Muscle layer of colon (tissue), 2 donors: ENCODE data around the gene ERVV-1.
"Not testable (repeated sequence)": the region's sequence is repeated elsewhere in the genome, so short reads cannot be mapped to it uniquely, and the experiment has no call there.

Source experiments
- H3K27ac ChIP-seq: one replicate; pipeline ENCODE4 v1.7.0; 2013; ENCODE audit warnings: low read depth, mild to moderate bottlenecking, low read length, moderate library complexity
- H3K27me3 ChIP-seq, 2 donors: one replicate each; pipeline ENCODE4 v1.7.0; 2013; ENCODE audit warnings: low read length in 2 of 2, mild to moderate bottlenecking in 2 of 2; ENCODE audit not compliant: insufficient read depth in 2 of 2, control insufficient read depth in 1 of 2
- H3K36me3 ChIP-seq: one replicate; pipeline ENCODE4 v1.7.0; 2013; ENCODE audit warnings: mild to moderate bottlenecking, low read length; ENCODE audit not compliant: insufficient read depth
- H3K4me1 ChIP-seq: one replicate; pipeline ENCODE4 v1.7.0; 2013; ENCODE audit warnings: mild to moderate bottlenecking, low read length; ENCODE audit not compliant: insufficient read depth
- H3K4me3 ChIP-seq, 2 donors: one replicate each; pipeline ENCODE4 v1.7.0; 2013; ENCODE audit warnings: low read length in 2 of 2, low read depth in 1 of 2, mild to moderate bottlenecking in 1 of 2, moderate library complexity in 1 of 2
- H3K9ac ChIP-seq: one replicate; pipeline ENCODE4 v1.7.0; 2013; ENCODE audit warnings: low read length
- H3K9me3 ChIP-seq: one replicate; pipeline ENCODE4 v1.7.0; 2013; ENCODE audit warnings: mild to moderate bottlenecking, low read length
- donor health status: abdominal sarcoma.
- donor health status: Adenocarcinoma of cecum.

The ERVV-1 gene

DNA sequence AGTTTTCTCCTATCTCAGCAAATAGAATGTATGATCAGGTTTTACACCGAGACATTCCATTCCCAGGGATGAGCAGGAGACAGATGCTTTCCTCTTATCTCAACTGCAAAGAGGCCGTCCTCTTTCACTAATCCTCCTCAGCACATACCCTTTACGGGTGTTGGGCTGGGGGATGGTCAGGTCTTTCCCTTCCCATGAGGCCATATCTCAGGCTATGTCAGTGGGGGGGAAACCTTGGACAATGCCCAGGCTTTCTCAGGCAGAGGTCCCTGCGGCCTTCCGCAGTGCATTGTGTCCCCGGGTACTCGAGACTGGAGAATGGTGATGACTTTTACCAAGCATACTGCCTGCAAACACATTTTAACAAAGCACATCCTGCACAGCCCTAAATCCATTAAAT lies 14.6 kb downstream of the ERVV-1 start:
- H3K9me3 ChIP-seq, H3K36me3 ChIP-seq, H3K4me3 ChIP-seq, H3K4me1 ChIP-seq, H3K27me3 ChIP-seq, H3K9ac ChIP-seq, H3K27ac ChIP-seq: not testable (repeated sequence)

- no peak overlapping the region for H3K9ac ChIP-seq
- no peak overlapping the region for H3K27ac ChIP-seq
- H3K27me3 ChIP-seq = peaks cover 0 to 3% of the 10 kb centered on the region in 2 donors
- peaks cover 7% of the 10 kb centered on the region for H3K9me3 ChIP-seq
- no peaks in the 10 kb centered on the region for H3K36me3 ChIP-seq
- no peak overlapping the region for H3K4me3 ChIP-seq
- H3K4me1 ChIP-seq = no peaks in the 10 kb centered on the region
These were observed 20.3 kb downstream of the ERVV-1 start for GRCh38 chr19:53034054-53034453.

DNA sequence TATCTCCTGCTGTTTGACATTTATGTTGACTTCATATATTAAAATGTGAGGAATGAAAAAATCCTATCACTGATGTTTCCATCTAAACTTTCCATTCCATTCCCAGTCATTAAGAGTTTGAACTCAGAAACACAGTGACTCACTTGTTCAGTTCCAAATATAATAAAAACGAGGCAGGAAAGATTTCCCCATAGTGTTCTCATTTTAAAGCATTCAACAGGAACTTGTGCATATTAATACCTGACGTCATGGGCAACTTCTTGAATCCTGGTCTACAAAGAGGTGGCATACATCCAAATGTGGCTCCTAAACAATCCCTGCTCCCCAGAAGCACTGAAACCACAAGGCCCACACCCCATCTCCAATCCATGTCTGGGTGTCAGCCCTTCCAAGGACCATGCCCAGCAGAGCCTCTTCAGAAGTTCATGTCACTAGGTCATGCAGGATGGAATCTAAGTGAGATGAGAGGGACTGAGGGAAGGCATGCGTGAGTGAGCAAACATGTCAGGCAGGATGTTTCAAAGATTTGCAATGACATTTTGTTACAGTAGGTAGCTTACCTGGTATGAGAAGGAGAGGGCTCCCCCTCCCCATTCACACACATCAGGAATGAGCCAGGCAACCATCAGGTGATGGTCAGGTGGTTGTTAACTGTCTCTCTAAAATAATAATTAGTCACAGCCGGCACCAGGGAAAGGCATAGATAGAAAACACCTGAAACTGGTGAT lies 21.4 kb downstream of the ERVV-1 start:
- no peaks in the 10 kb centered on the region for H3K4me1 ChIP-seq
- no peak overlapping the region for H3K4me3 ChIP-seq
- H3K27me3 ChIP-seq = peaks cover 0 to 7% of the 10 kb centered on the region in 2 donors
- H3K27ac ChIP-seq = no peak overlapping the region
- H3K9me3 ChIP-seq = peaks cover 7% of the 10 kb centered on the region
- no peak overlapping the region for H3K9ac ChIP-seq
- H3K36me3 ChIP-seq = no peaks in the 10 kb centered on the region

DNA sequence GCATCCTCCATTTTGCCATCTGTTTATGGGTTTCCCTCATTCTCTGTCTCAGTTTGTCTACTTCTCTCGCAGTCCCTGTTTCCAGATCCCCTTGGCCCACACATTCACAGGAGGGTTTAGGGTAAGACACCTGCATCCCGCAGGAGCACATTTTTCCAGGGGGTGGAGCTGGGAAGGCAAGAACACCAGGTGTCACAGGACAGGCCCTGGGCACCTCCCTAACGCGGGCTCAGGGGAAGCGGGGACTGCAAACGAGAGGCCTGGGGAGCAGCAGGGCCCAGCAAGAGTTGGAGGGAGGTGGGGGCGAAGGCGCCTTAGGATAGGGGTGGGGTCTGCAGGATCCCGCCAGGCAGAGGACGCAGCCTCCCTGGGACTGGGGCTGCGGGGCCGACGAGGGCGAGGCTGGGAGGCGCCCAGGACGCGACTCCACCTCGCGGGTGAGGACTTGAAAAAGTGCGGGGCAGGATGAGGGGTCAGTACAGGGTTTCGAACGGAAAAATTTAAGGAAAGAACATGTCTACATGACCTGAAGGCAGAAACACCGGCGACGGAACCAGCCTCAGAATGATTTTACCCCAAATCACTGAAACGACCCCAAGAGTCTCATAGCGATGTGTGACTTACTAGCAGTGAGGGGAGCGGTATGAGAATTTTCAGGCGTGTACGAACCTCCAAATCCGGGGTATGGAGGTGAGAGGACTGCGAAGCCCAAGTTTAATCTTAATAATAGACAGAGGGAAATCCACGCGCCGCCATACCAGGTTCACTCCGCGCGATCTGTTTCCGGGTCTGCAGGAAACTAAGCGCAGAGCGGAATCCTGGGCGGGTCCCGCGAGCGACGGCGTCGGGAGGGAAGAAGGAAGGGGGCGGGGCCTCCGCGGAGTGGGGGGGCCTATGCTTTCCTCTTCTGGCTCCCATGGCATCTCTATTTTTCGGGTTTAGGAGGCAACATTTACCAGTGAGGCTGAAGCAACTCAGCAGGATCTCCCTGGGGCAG lies 23.7 kb downstream of the ERVV-1 start:
- no peaks in the 10 kb centered on the region for H3K4me1 ChIP-seq
- H3K27ac ChIP-seq = no peak overlapping the region
- H3K27me3 ChIP-seq = peaks cover 0 to 7% of the 10 kb centered on the region in 2 donors
- peak overlapping the region in 1 of 2 donors; percentile 33 for H3K4me3 ChIP-seq
- H3K9me3 ChIP-seq = peaks cover 7% of the 10 kb centered on the region
- no peaks in the 10 kb centered on the region for H3K36me3 ChIP-seq
- H3K9ac ChIP-seq = no peak overlapping the region

GRCh38 chr19:53041366-53041765 lies 27.6 kb downstream of the ERVV-1 start:
- Histone ChIP-seq H3K9me3 (peaks cover 7% of the 10 kb centered on the region), H3K4me3 (no peak overlapping the region), H3K9ac (no peak overlapping the region), H3K4me1 (no peaks in the 10 kb centered on the region), H3K36me3 (no peaks in the 10 kb centered on the region), H3K27me3 (peaks cover 0 to 7% of the 10 kb centered on the region in 2 donors), H3K27ac (no peak overlapping the region)

DNA sequence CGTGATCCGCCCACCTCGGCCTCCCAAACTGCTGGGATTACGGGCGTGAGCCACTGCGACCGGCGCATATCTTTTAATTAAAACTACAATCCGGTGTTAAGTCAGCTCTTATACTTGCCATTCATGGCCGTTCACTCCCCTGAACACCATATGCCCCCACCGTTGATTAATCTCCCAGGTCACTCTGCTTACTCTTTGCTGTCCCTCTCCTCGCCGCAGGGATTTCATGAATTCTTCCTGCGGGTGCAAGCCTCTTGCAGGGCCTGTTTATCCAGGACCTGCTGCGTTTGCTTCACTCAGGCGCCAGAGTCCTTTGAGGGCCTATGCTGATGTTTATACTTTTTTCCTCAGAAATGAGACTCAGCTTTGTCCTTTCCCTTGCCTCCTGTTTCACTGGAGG lies 31.8 kb downstream of the ERVV-1 start:
- H3K36me3 ChIP-seq = no peaks in the 10 kb centered on the region
- no peak overlapping the region for H3K4me3 ChIP-seq
- H3K27ac ChIP-seq = no peak overlapping the region
- H3K4me1 ChIP-seq = no peaks in the 10 kb centered on the region
- no peaks in the 10 kb centered on the region for H3K27me3 ChIP-seq
- no peaks in the 10 kb centered on the region for H3K9me3 ChIP-seq
- no peak overlapping the region for H3K9ac ChIP-seq

- H3K4me3 ChIP-seq = no peak overlapping the region
- H3K9ac ChIP-seq = no peak overlapping the region
- H3K9me3 ChIP-seq = no peaks in the 10 kb centered on the region
- no peaks in the 10 kb centered on the region for H3K4me1 ChIP-seq
- no peak overlapping the region for H3K27ac ChIP-seq
- H3K27me3 ChIP-seq = no peaks in the 10 kb centered on the region
- no peaks in the 10 kb centered on the region for H3K36me3 ChIP-seq
These were observed 33.7 kb downstream of the ERVV-1 start for GRCh38 chr19:53047379-53047778.

DNA sequence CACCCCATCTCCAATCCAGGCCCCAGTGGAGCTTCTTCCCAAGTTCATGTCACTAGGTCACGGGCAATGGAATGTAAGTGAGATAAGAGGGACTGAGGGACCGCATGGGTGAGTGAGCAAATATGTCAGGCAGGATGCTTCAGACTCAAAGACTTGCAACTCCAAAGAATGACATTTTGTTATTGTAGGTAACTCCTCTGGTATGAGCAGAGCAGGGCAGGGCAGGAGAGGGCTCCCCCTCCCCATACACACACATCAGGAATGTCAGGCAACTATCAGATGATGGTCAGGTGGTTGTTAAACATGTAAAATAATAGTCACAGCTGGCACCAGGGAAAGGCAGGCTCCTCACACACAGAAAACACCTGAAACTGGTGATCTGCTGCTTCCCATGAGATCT lies 41.4 kb downstream of the ERVV-1 start:
- Histone ChIP-seq H3K36me3 (no peaks in the 10 kb centered on the region), H3K27me3 (peaks cover 7 to 20% of the 10 kb centered on the region in 2 donors), H3K9me3 (no peaks in the 10 kb centered on the region), H3K9ac (no peak overlapping the region), H3K27ac (no peak overlapping the region), H3K4me3 (no peak overlapping the region), H3K4me1 (no peaks in the 10 kb centered on the region)

DNA sequence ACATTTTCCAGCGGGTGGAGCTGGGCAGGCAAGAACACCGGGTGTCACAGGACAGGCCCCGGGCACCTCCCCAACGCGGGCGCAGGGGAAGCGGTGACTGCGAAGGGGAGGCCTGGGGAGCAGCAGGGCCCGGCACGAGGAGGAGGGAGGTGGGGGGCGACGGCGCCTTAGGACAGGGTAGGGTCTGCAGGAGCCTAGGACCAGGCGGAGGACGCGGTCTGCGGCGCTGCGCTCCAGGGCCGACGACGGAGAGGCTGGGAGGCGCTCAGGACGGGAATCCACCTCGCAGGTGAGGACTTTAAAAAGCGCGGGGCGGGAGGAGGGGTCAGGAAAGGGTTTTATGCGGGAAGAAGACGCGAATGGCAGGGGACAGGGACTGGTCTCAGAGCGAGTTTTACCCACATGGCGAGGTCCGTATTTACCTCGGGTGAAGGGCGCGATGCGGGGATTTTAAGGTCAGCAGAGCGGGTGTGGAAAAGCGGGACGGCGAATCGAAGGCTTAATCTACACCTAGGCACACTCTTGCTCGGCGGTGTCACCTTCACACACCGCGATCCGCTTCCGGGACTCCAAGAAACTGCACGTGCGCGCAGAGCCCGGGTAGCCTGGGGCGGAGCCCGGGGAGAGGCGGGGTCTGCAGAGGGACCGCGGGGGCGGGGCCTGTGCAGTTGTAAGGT lies 44.3 kb downstream of the ERVV-1 start:
- Histone ChIP-seq H3K9me3 (peaks cover 2% of the 10 kb centered on the region), H3K27ac (no peak overlapping the region), H3K4me1 (no peaks in the 10 kb centered on the region)

More for the DNA sequence above, 44.3 kb downstream of the ERVV-1 start:
- H3K9ac ChIP-seq = no peak overlapping the region
- no peak overlapping the region for H3K4me3 ChIP-seq
- peaks cover 7 to 20% of the 10 kb centered on the region in 2 donors for H3K27me3 ChIP-seq
- H3K36me3 ChIP-seq = no peaks in the 10 kb centered on the region
